Vagina (tissue), 2 donors: ENCODE data around the gene TESPA1. TPM values are rescaled to one million over a fixed set of nuclear protein-coding genes. Genes with fewer than 3 reads are reported as not detected.

Experiments used
- DNase-seq, 2 donors: peaks; one replicate each; pipeline ENCODE4 v3.0.0-alpha.2; 2017; ENCODE audit errors: extremely low spot score in 2 of 2
- H3K27ac ChIP-seq: fragments of 200-600 bp; sonication (generic); one replicate; pipeline ENCODE4 v1.5.1; 2019
- H3K27me3 ChIP-seq: fragments of 200-600 bp; sonication (generic); one replicate; pipeline ENCODE4 v1.5.1; 2019
- H3K36me3 ChIP-seq, 2 donors: fragments of 200-600 bp; sonication (generic); one replicate each; pipeline ENCODE4 v1.5.1; 2017 to 2019
- H3K4me1 ChIP-seq: fragments of 200-600 bp; sonication (generic); one replicate; pipeline ENCODE4 v1.5.1; 2019
- H3K4me3 ChIP-seq, 2 donors: fragments of 200-600 bp; sonication (generic); 1 replicate in 1 of 2; 2 replicates in 1 of 2; pipeline ENCODE4 v1.5.1; 2016 to 2019
- H3K9me3 ChIP-seq: fragments of 200-600 bp; sonication (generic); one replicate; pipeline ENCODE4 v1.5.1; 2019
- CTCF ChIP-seq, 3 experiments: fragments of 450-650 bp in 2 of 3; fragments of 200-600 bp in 1 of 3; sonication (generic) in 1 of 3; IDR thresholded peaks; one replicate each; pipeline ENCODE4 v1.5.1; 2017 to 2019; ENCODE audit warnings: antibody characterized with exemption in 3 of 3, mild to moderate bottlenecking in 2 of 3, moderate library complexity in 2 of 3
- POLR2A ChIP-seq, 2 donors: fragments of 450-650 bp; IDR thresholded peaks; one replicate each; pipeline ENCODE4 v1.6.1; 2017; ENCODE audit warnings: antibody characterized with exemption in 2 of 2, mild to moderate bottlenecking in 2 of 2, moderate library complexity in 2 of 2
- POLR2AphosphoS5 ChIP-seq, 2 donors: sonication (generic); formaldehyde crosslinking; IDR thresholded peaks; one replicate each; pipeline ENCODE4 v1.9.0; 2017; ENCODE audit warnings: antibody characterized with exemption in 2 of 2, mild to moderate bottlenecking in 2 of 2, low read depth in 1 of 2; ENCODE audit not compliant: insufficient read depth in 1 of 2
- intact Hi-C: fragments of 100-400 bp; cut with DNase I; formaldehyde crosslinking; loops from one replicate; pipeline ENCODE4 v1.15.1; 2023
- total RNA-seq: library from RNA; depleted of rRNA; stranded (reverse); fragments of >200 nt; gene quantifications from one replicate; pipeline ENCODE4 v1.2.3, GENCODE V29; 2016

Gene TESPA1
- total RNA-seq: 2.5 TPM

GRCh38 chr12:54984658-54985376 lies at the start of gene TESPA1:
Gene TESPA1, minus strand, starts transcription at chr12:54984762. Its CDS starts 10,200 bp downstream, at chr12:54974562.
- intact Hi-C loops: no loop called here
- Histone ChIP-seq H3K36me3 (no peaks in the 10 kb centered on the region), H3K4me1 (peaks cover 12% of the 10 kb centered on the region), H3K27ac (peak within 1 kb of the TSS; percentile 54), H3K4me3 (peak within 1 kb of the TSS in 1 of 2 donors; percentile 7), H3K27me3 (no peaks in the 10 kb centered on the region), H3K9me3 (no peaks in the 10 kb centered on the region)
- TF ChIP-seq POLR2A (IDR thresholded peaks at IDR 0.05) (no peak), CTCF (IDR thresholded peaks at IDR 0.05) (no peak), POLR2AphosphoS5 (IDR thresholded peaks at IDR 0.05; ENCODE audit: insufficient read depth in 1 of 2, low read depth in 1 of 2) (no peak)
- DNase-seq: no peak

- intact Hi-C loops: no loop called here
- Histone ChIP-seq H3K9me3 (no peaks in the 10 kb centered on the region), H3K27ac (no peak overlapping the region), H3K4me1 (no peaks in the 10 kb centered on the region), H3K4me3 (no peak overlapping the region), H3K36me3 (no peaks in the 10 kb centered on the region), H3K27me3 (no peaks in the 10 kb centered on the region)
- TF ChIP-seq POLR2A (IDR thresholded peaks at IDR 0.05) (no peak), CTCF (IDR thresholded peaks at IDR 0.05) (no peak), POLR2AphosphoS5 (IDR thresholded peaks at IDR 0.05; ENCODE audit: insufficient read depth in 1 of 2, low read depth in 1 of 2) (no peak)
- DNase-seq: no peak
Observed at GRCh38 chr12:55034218-55034617, 49.7 kb upstream of the TESPA1 start.

GRCh38 chr12:55025508-55025907 lies 40.9 kb upstream of the TESPA1 start:
- DNase-seq: no peak
- TF ChIP-seq CTCF (IDR thresholded peaks at IDR 0.05): no peak
- TF ChIP-seq POLR2A (IDR thresholded peaks at IDR 0.05): no peak
- no peak for TF ChIP-seq POLR2AphosphoS5 (IDR thresholded peaks at IDR 0.05; ENCODE audit: insufficient read depth in 1 of 2, low read depth in 1 of 2)
- intact Hi-C loops: no loop called here
- H3K9me3 ChIP-seq: no peaks in the 10 kb centered on the region
- no peaks in the 10 kb centered on the region for H3K4me1 ChIP-seq
- H3K27me3 ChIP-seq: no peaks in the 10 kb centered on the region
- no peak overlapping the region for H3K27ac ChIP-seq
- no peak overlapping the region for H3K4me3 ChIP-seq
- no peaks in the 10 kb centered on the region for H3K36me3 ChIP-seq

GRCh38 chr12:55024575-55024974 lies 40.0 kb upstream of the TESPA1 start:
- Histone ChIP-seq H3K36me3 (no peaks in the 10 kb centered on the region), H3K9me3 (no peaks in the 10 kb centered on the region), H3K4me1 (no peaks in the 10 kb centered on the region), H3K27me3 (no peaks in the 10 kb centered on the region), H3K4me3 (no peak overlapping the region), H3K27ac (no peak overlapping the region)
- DNase-seq: no peak
- intact Hi-C loops: no loop called here
- TF ChIP-seq CTCF (IDR thresholded peaks at IDR 0.05) (no peak), POLR2AphosphoS5 (IDR thresholded peaks at IDR 0.05; ENCODE audit: insufficient read depth in 1 of 2, low read depth in 1 of 2) (no peak), POLR2A (IDR thresholded peaks at IDR 0.05) (no peak)

GRCh38 chr12:55019784-55020183 lies 35.2 kb upstream of the TESPA1 start, which contains the start of gene NEUROD4:
Gene NEUROD4, plus strand, starts transcription at chr12:55019974. Its CDS starts 6,466 bp downstream, at chr12:55026440.
- H3K9me3 ChIP-seq: no peaks in the 10 kb centered on the region
- no peaks in the 10 kb centered on the region for H3K4me1 ChIP-seq
- no peak for TF ChIP-seq CTCF (IDR thresholded peaks at IDR 0.05)
- no peak for TF ChIP-seq POLR2AphosphoS5 (IDR thresholded peaks at IDR 0.05; ENCODE audit: insufficient read depth in 1 of 2, low read depth in 1 of 2)
- TF ChIP-seq POLR2A (IDR thresholded peaks at IDR 0.05): no peak
- no peak for DNase-seq
- no peak within 1 kb of the TSS for H3K4me3 ChIP-seq
- H3K27me3 ChIP-seq: no peaks in the 10 kb centered on the region
- H3K27ac ChIP-seq: no peak within 1 kb of the TSS
- H3K36me3 ChIP-seq: no peaks in the 10 kb centered on the region
- intact Hi-C loops: no loop called here
